ENCODE measurements around the gene BTN1A1. TPM values are rescaled to one million over a fixed set of nuclear protein-coding genes. Genes with fewer than 3 reads are reported as not detected.
A peak's percentile ranks its signal among the peaks of the same experiment; 100 is the strongest.

Gene BTN1A1
- total and polyA plus RNA-seq, 9 of the 15 experiments (the other 6 are each of a cell fraction or from before 2014, with no cell fraction given): 0.01 to 0.15 (median 0.06) TPM; not detected in 4

GRCh38 chr6:26532699-26533531 lies 32.8 kb downstream of the BTN1A1 start (continued):
- peak; percentile 42; the same call in 1 of the 2 replicates for TF ChIP-seq DEAF1 (CRISPR knock-in tag; IDR thresholded peaks at IDR 0.05)
- no peak for TF ChIP-seq JUNB (CRISPR knock-in tag; conservative IDR thresholded peaks at IDR 0.05)
- TF ChIP-seq NFIX (CRISPR knock-in tag; IDR thresholded peaks at IDR 0.05; ENCODE audit: low read depth): no peak
- TF ChIP-seq ZNF146 (CRISPR knock-in tag; IDR thresholded peaks at IDR 0.05; ENCODE audit: unreplicated experiment): no peak
- no peak for TF ChIP-seq RUNX1 (IDR thresholded peaks at IDR 0.05; ENCODE audit: low read depth)
- TF ChIP-seq FOXK1 (CRISPR knock-in tag; IDR thresholded peaks at IDR 0.05; ENCODE audit: borderline replicate concordance): peak; percentile 85; the same call in 1 of the 2 replicates
- peak; percentile 83 for TF ChIP-seq ZNF407 (IDR thresholded peaks at IDR 0.05; ENCODE audit: low read depth)
- peak; percentile 34; the same call in 1 of the 2 replicates for TF ChIP-seq RBFOX2 (IDR thresholded peaks at IDR 0.05; ENCODE audit: low read depth, low read length)
- no peak for TF ChIP-seq ID3 (CRISPR knock-in tag; IDR thresholded peaks at IDR 0.05)
- peak; percentile 72; the same call in 1 of the 2 replicates for TF ChIP-seq ID3 (tag; IDR thresholded peaks at IDR 0.05)
- TF ChIP-seq ARHGAP35 (IDR thresholded peaks at IDR 0.05; ENCODE audit: partially characterized antibody): no peak
- 0 out of 2 replicates have a peak, but pooled peaks have one; percentile 35 for TF ChIP-seq DMBX1 (CRISPR knock-in tag; IDR thresholded peaks at IDR 0.05; ENCODE audit: borderline replicate concordance)
- no peak for TF ChIP-seq E2F1 (CRISPR knock-in tag; IDR thresholded peaks at IDR 0.05)
- no peak for TF ChIP-seq HMG20A (CRISPR knock-in tag; conservative IDR thresholded peaks at IDR 0.05)
- TF ChIP-seq YBX1 (IDR thresholded peaks at IDR 0.05): no peak
